ENCODE data around the gene MACROD2.
A peak's percentile ranks its signal among the peaks of the same experiment; 100 is the strongest.

MACROD2 gene

GRCh38 chr20:16069389-16070010 is 2074.2 kb downstream of the MACROD2 start:
- peak in 1 of 2 donors; percentile 50 for DNase-seq

GRCh38 chr20:16072220-16072619 is 2076.9 kb downstream of the MACROD2 start:
- no peak for DNase-seq

DNA sequence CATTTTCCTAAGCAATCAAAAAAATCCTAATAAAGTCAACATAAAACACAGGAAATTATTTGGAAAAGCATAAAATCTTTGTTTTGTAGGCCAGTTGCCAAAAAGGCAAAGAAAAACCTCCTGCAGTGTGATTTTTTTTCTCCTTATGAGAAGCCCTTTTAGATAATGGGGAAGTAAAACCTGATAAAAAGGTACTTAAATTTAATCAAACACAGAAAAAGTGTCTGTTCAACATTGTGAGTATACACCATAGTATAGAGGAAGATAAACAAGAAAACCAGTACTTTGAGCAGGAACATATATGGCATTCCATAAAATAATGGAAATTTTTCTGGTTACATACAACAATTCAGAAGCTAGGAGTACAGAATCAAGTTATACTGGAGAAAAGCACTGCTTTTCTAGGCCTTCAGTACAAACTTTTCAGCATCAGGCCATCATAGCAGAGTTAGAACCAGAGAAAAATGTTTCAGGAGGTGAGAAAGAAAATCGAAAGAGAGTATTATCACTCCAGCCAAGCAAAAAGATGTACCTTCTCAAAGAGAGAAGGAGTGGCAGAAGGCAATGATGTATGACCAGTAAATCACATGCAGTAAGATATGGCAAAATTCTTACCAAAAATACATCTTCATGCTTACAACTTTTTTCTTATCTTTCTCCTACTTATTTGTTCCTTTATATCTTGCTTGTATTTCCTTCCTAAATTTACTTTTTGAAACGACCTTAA is 2083.0 kb downstream of the MACROD2 start:
- no peak for DNase-seq

DNA sequence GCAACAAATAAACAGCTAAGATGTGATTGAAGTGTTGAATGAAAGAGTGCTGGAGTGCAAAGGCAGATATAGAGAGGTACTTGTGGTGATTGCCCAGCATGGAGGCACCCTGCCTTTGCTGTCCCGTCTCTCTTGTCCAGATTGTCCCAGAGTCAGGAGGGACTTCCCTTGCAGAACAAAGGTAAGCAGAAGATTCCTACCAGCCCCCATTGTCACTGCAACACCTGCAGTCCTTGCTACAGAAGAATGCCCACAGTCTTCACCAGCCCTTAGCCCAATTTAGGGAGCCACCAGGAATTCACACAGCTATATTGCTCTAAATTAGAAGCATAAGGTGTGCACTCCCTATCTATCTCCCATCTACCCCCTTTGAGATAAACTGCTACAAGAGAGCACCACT is 2086.1 kb downstream of the MACROD2 start:
- no peak for DNase-seq

GRCh38 chr20:16082051-16082550 is 2086.8 kb downstream of the MACROD2 start:
- DNase-seq, result no peak

GRCh38 chr20:16083639-16084280 is 2088.4 kb downstream of the MACROD2 start:
- peak in 1 of 2 donors; percentile 52 for DNase-seq

DNA sequence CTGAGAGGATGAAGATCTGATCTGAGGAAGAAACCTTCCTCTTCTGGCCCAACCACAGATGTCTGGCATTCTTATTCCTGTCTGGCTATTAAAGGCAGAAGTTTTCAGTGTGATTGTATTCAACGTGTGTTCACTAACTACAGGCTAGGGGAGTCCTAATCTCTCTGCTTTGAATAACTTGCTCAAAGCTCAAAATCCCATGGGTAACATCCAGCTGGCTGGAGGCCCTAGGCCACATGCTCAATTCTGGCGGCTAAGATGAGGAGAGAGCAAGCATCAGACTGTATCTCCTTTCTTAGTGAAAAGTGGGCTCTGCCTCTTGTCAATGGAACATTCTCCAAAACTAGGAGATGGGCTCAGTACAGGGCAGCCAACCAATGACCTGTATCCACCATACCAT is 2099.9 kb downstream of the MACROD2 start:
- peak in 1 of 2 donors; percentile 61 for DNase-seq

DNA sequence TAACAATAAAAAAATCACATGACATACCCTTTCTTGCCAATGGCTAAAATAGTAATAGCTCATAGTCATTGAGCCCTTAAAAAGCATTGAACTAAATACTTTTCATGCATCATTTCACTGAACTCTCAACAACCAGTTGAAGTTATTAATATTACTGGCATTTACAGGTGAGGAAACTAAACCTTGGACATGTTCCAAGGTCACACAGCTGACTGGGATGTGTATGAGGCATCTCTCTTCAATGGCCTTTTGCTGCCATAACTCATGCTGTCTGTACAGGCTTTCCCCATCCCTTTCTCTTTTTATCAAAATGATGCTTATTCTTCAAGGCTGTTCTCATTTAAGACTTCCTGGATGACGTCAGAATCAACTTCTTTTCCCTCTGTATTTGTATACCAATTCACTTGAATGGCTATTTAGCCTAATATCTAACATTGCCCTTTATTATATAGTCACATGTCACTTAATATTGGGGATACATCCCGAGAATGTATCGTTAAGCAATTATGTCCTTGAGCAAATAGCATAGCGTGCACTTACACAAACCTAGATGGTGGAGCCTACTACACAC is 2101.5 kb downstream of the MACROD2 start:
- DNase-seq, result no peak

DNA sequence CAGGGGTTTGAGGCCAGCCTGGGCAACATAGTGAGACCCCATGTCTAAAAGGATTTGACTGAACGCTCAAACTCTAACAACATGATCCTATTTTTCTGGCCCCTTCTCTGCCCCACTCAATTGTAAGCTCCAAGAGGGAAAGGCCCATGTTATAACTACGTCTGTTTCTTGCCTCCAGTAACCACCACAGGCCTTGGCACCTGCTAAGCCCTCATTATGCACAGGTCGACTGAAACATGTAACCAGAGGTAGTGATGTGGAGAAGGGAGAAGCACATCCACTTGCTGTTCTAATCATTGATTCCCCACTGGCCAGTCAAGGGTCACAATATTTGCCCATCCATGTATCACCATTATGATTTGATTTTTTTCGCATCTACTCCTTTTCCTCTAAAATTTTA is 2102.5 kb downstream of the MACROD2 start:
- no peak for DNase-seq

DNA sequence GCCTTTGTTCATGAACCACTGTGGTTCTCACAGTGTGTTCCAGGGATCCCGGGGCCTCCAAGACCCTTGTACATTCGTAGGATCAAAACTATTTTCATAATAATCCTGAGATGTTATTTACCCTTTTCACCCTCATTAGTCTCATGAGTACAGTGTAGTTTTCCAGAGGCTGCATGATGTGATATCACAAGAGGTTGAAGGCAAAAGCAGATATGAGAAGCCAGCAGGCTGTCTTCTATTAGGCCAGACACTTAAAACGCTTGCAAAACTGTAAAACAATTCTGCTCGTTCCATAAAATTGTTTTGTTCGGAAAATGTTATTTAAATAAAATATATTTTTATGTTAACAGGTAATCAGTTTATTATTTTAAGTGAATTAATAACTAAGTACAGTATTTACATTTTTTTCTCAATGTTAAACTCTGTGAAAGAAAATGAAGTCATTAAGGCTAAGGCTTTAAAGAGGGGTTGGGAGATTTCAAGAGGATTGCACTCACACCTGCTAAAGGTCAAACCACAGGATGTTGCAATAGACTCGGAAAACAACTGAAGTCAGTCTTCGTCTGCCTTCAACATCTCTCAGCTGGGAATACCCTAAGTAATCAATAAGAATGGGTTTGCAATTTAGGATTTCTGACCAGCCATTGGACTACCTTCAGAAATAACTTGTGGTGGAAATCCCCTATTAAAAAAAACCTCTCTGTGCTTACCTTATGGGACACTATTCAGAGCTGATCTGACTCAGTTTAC is 2103.7 kb downstream of the MACROD2 start:
- DNase-seq, result no peak

GRCh38 chr20:16100111-16100510 is 2104.8 kb downstream of the MACROD2 start:
- DNase-seq, result no peak

GRCh38 chr20:16100767-16101166 is 2105.5 kb downstream of the MACROD2 start:
- DNase-seq, result no peak
